Fibroblast of the aortic adventitia (primary cell): ENCODE results near the gene TFB2M. TPM values are rescaled to one million over a fixed set of nuclear protein-coding genes. Genes with fewer than 3 reads are reported as not detected.

Experiments used
- DNase-seq: peaks from one replicate; pipeline ENCODE4 v3.0.0-alpha.2; 2010; ENCODE audit warnings: low read depth
- H3K4me3 ChIP-seq: 2 replicates; pipeline ENCODE4 v1.5.1; 2011; ENCODE audit warnings: low read depth, mild to moderate bottlenecking, control low read depth, low read length, moderate library complexity
- CTCF ChIP-seq: IDR thresholded peaks from 2 replicates; pipeline ENCODE4 v1.5.1; 2011; ENCODE audit warnings: mild to moderate bottlenecking, low read length, control low read depth, inconsistent platforms; ENCODE audit not compliant: insufficient read depth
- total RNA-seq: library from RNA; depleted of rRNA; stranded (reverse); fragments of >200 nt; gene quantifications from 2 replicates; pipeline ENCODE4 v1.2.3, GENCODE V29; 2012; ENCODE audit warnings: low replicate concordance

The TFB2M gene
- total RNA-seq, 1 donor = 22.2 TPM

- no peak for DNase-seq
- no peak overlapping the region for H3K4me3 ChIP-seq
- TF ChIP-seq CTCF = no peak
Measured at GRCh38 chr1:246537887-246538286, 28.2 kb downstream of the TFB2M start.

DNA sequence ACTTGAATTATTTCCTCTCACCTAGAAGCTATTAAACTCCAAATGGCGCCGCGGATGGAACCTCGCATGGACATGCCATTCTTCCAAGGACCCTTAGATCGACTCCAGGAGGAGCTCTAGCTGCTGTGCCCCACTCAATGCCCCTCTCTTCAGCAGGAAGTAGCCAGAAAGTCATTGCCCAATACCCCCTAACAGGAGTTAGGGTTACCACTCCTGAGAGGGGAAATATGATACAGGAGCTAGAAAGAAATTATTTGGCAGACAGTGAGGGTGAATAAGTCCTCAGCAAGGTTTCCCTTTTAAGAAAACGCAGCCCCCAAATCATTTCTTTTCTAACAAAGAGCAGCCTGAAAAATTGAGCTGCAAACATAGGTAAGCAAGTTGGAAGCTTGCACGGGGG, 28.6 kb downstream of the TFB2M start:
- TF ChIP-seq CTCF = no peak
- DNase-seq = no peak
- no peak overlapping the region for H3K4me3 ChIP-seq

- TF ChIP-seq CTCF = no peak
- no peak for DNase-seq
- H3K4me3 ChIP-seq = no peak overlapping the region
Measured at GRCh38 chr1:246534114-246534513, 31.9 kb downstream of the TFB2M start.

DNA sequence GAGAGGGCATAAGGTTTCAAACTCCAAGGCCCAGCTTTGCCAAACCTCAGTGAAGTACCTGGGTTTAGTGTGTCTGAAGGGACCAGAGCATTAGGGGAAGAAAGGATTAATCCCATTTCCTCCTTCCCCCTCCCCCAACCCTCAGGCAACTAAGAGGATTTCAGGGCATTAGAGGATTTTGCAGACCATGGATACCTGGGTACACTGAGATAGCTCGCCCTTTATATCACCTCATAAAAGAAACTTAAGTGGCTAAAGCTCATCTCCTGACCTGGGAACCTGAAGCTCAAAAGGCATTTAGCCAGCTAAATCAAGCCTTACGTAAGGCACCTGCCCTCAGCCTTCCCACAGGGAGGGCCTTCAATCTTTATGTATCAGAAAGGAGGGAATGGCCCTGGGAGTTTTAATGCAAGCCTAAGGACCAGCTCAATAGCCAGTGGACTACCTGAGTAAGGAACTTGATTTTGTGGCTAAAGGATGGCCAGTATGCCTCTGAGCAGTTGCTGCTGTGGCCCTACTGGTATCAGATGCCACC, 32.6 kb downstream of the TFB2M start:
- TF ChIP-seq CTCF = no peak

DNA sequence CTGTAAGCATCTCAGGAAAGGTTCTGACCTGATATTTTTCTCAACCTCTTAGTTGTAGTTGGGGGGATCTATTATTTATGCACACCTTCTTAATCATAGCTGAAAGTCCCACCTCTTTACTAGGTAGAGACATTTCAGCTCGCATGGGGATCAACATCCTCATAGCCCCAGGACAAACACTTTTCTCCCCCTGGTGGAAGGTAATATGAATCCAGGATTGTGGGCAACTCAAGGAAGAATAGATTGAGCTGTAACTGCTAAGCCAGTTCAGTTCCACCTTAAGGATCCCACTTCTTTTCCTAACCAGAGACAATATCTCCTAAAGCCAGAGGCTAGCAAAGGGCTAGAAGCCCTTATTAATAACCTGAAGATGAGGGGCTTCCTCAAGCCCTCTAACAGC, 33.5 kb downstream of the TFB2M start:
- no peak overlapping the region for H3K4me3 ChIP-seq
- no peak for DNase-seq
- peak; percentile 9 for TF ChIP-seq CTCF

More for the DNA sequence above, 32.6 kb downstream of the TFB2M start:
- no peak for DNase-seq
- no peak overlapping the region for H3K4me3 ChIP-seq

- no peak for DNase-seq
- H3K4me3 ChIP-seq = no peak overlapping the region
- TF ChIP-seq CTCF = no peak
Measured at GRCh38 chr1:246530482-246530881, 35.6 kb downstream of the TFB2M start.
